Measurements from ENCODE around the gene KCNG3.

DNA sequence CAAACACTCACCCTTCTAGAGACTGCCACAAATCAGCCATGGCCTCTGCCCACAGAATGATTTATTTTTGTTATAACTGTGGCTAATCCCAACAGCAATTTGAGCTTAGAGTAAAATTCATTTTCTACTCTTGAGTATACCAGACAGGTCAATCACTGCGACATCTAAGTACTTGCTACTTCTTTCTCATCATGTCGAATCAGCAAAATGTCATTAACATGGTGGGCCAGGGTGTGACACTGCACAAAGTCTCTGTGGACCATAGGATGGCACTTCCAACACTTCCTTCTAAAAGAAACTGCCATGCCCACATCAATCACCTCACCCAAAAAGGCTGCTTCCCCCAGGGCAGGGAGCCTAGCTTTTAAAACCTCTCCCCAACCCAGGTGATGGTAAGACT is 64.4 kb downstream of the KCNG3 start:
- TF ChIP-seq, protein P1, sequence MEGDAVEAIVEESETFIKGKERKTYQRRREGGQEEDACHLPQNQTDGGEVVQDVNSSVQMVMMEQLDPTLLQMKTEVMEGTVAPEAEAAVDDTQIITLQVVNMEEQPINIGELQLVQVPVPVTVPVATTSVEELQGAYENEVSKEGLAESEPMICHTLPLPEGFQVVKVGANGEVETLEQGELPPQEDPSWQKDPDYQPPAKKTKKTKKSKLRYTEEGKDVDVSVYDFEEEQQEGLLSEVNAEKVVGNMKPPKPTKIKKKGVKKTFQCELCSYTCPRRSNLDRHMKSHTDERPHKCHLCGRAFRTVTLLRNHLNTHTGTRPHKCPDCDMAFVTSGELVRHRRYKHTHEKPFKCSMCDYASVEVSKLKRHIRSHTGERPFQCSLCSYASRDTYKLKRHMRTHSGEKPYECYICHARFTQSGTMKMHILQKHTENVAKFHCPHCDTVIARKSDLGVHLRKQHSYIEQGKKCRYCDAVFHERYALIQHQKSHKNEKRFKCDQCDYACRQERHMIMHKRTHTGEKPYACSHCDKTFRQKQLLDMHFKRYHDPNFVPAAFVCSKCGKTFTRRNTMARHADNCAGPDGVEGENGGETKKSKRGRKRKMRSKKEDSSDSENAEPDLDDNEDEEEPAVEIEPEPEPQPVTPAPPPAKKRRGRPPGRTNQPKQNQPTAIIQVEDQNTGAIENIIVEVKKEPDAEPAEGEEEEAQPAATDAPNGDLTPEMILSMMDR (IDR thresholded peaks at IDR 0.05), result no peak
- TF ChIP-seq POLR2A (IDR thresholded peaks at IDR 0.05), result no peak
- no peak for TF ChIP-seq EP300 (IDR thresholded peaks at IDR 0.05)
